ENCODE measurements around the gene C19orf85.

GRCh38 chr19:55502197-55502952 lies 37.8 kb upstream of the C19orf85 start:
- no peak for TF ChIP-seq POLR2A (IDR thresholded peaks at IDR 0.05)
- no peak for TF ChIP-seq EP300 (IDR thresholded peaks at IDR 0.05)
- TF ChIP-seq CTCF (IDR thresholded peaks at IDR 0.05) = no peak
- no peak for TF ChIP-seq POLR2AphosphoS5 (IDR thresholded peaks at IDR 0.05)
